Right lobe of liver (tissue), 4 donors: ENCODE data around the gene PRSS35.

ENCODE experiments used
- POLR2A ChIP-seq: fragments of 450-650 bp; IDR thresholded peaks from one replicate; pipeline ENCODE4 v1.6.1; 2017; ENCODE audit warnings: antibody characterized with exemption, mild to moderate bottlenecking
- TF ChIP-seq, protein P1 (sequence below), 4 donors: fragments of 200-600 bp in 3 of 4; fragments of 450-650 bp in 1 of 4; IDR thresholded peaks; one replicate each; pipeline versions ENCODE4 v1.5.1 to v1.8.0; 2016 to 2022; ENCODE audit warnings: antibody characterized with exemption in 4 of 4, mild to moderate bottlenecking in 2 of 4
- donor health status: DM: no; HTN: no; CAD: no.
- donor health status: DM: no; HTN: no; CAD: no.
- donor health status: DM: no; HTN: yes; CAD: no.

DNA sequence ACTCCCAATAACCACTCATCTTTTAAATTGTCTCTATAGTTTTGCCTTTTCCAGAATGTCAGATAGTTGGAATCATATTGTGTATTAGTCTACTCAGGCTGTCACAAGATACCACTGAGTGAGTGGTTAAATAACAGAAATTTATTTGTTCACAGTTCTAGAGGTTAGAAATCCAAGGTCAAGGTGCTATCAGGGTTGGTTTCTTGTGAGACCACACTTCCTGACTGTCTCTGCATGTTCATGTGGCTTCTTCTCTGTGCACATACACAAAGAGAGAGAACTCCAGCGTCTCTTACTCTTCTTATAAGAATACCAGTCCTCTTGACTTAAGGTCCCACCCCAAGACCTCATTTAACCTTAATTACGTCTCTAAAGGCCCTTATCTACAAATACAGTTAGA is 23.9 kb upstream of the PRSS35 start:
- TF ChIP-seq POLR2A = no peak
- TF ChIP-seq, protein P1, sequence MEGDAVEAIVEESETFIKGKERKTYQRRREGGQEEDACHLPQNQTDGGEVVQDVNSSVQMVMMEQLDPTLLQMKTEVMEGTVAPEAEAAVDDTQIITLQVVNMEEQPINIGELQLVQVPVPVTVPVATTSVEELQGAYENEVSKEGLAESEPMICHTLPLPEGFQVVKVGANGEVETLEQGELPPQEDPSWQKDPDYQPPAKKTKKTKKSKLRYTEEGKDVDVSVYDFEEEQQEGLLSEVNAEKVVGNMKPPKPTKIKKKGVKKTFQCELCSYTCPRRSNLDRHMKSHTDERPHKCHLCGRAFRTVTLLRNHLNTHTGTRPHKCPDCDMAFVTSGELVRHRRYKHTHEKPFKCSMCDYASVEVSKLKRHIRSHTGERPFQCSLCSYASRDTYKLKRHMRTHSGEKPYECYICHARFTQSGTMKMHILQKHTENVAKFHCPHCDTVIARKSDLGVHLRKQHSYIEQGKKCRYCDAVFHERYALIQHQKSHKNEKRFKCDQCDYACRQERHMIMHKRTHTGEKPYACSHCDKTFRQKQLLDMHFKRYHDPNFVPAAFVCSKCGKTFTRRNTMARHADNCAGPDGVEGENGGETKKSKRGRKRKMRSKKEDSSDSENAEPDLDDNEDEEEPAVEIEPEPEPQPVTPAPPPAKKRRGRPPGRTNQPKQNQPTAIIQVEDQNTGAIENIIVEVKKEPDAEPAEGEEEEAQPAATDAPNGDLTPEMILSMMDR (IDR thresholded peaks at IDR 0.05) = no peak
